Activated CD8-positive, alpha-beta memory T cell treated with anti-CD3 and anti-CD28 coated beads, Interleukin-2, amount 10 ng/mL, durations not matched to agents 7 days and 5 days (primary cell): ENCODE data around the gene COMMD9. TPM values are rescaled to one million over a fixed set of nuclear protein-coding genes. Genes with fewer than 3 reads are reported as not detected.

Experiments
- ATAC-seq: fragments of 150-1000 bp; cut with Tn5 transposase; one replicate; pipeline ENCODE4 v1.10.0; 2021; ENCODE audit warnings: moderate library complexity
- CTCF ChIA-PET: fragments of 350-600 bp; sonication (Branson Sonifier 250); formaldehyde crosslinking; loops from one replicate; lab custom pipeline; 2021; ENCODE audit warnings: antibody characterized with exemption; lab: Charles Lee
- DNase-seq: peaks from one replicate; pipeline ENCODE4 v3.0.0-alpha.2; 2020
- H3K27ac Mint-ChIP-seq: one replicate; pipeline ENCODE4 v1.8.0; 2021; ENCODE audit warnings: mild to moderate bottlenecking, mixed read lengths
- H3K27me3 Mint-ChIP-seq: one replicate; pipeline ENCODE4 v1.8.0; 2021; ENCODE audit warnings: mixed read lengths
- H3K36me3 Mint-ChIP-seq: one replicate; pipeline ENCODE4 v1.8.0; 2021; ENCODE audit warnings: mild to moderate bottlenecking, mixed read lengths
- H3K4me1 Mint-ChIP-seq: one replicate; pipeline ENCODE4 v1.8.0; 2021; ENCODE audit warnings: mixed read lengths
- H3K4me3 Mint-ChIP-seq: one replicate; pipeline ENCODE4 v1.8.0; 2021; ENCODE audit warnings: mild to moderate bottlenecking, moderate library complexity, mixed read lengths
- H3K9me3 Mint-ChIP-seq: one replicate; pipeline ENCODE4 v1.8.0; 2022; ENCODE audit warnings: low read depth, mixed read lengths
- total RNA-seq, 2 experiments: library from RNA; stranded (reverse); gene quantifications; one replicate each; pipeline ENCODE4 v1.2.3, GENCODE V29; 2021

The COMMD9 gene
- total RNA-seq, 2 experiments from 2014 or later, result 33.2 to 40.0 TPM

GRCh38 chr11:36282926-36283325 lies 6.3 kb downstream of the COMMD9 start:
- CTCF ChIA-PET, result no interaction called here
- Mint-ChIP-seq H3K27me3 (no peaks in the 10 kb centered on the region), H3K9me3 (no peaks in the 10 kb centered on the region), H3K4me1 (peaks cover 8% of the 10 kb centered on the region), H3K36me3 (no peaks in the 10 kb centered on the region), H3K4me3 (no peak overlapping the region), H3K27ac (no peak overlapping the region)
- ATAC-seq (no peak), DNase-seq (no peak)

GRCh38 chr11:36281850-36282249 lies 7.4 kb downstream of the COMMD9 start:
- no peak for ATAC-seq

GRCh38 chr11:36280531-36280930 lies 8.7 kb downstream of the COMMD9 start:
- DNase-seq (no peak), ATAC-seq (no peak)
- CTCF ChIA-PET, result interaction anchor here (1.5 to 3.3 kb wide), 3 partner anchors 11 to 199 kb away, joined by 4 to 12 read pairs (median 6); no protein-coding TSS in a partner anchor
- no peaks in the 10 kb centered on the region for H3K27me3 Mint-ChIP-seq
- H3K4me3 Mint-ChIP-seq, result no peak overlapping the region
- no peak overlapping the region for H3K27ac Mint-ChIP-seq
- no peaks in the 10 kb centered on the region for H3K9me3 Mint-ChIP-seq
- no peaks in the 10 kb centered on the region for H3K36me3 Mint-ChIP-seq
- peaks cover 4% of the 10 kb centered on the region for H3K4me1 Mint-ChIP-seq

More at GRCh38 chr11:36281850-36282249, 7.4 kb downstream of the COMMD9 start:
- H3K27me3 Mint-ChIP-seq, result no peaks in the 10 kb centered on the region
- no peak overlapping the region for H3K27ac Mint-ChIP-seq
- no peak overlapping the region for H3K4me3 Mint-ChIP-seq
- no peaks in the 10 kb centered on the region for H3K9me3 Mint-ChIP-seq
- H3K36me3 Mint-ChIP-seq, result no peaks in the 10 kb centered on the region
- H3K4me1 Mint-ChIP-seq, result peaks cover 4% of the 10 kb centered on the region
- CTCF ChIA-PET, result interaction anchor here (1.1 to 3.3 kb wide), 2 partner anchors 10 to 16 kb away, joined by 4 to 12 read pairs; no protein-coding TSS in a partner anchor
- no peak for DNase-seq

- no peaks in the 10 kb centered on the region for H3K9me3 Mint-ChIP-seq
- H3K36me3 Mint-ChIP-seq, result peaks cover 1% of the 10 kb centered on the region
- no peak for ATAC-seq
- no peak for DNase-seq
- H3K27me3 Mint-ChIP-seq, result no peaks in the 10 kb centered on the region
- no peaks in the 10 kb centered on the region for H3K4me1 Mint-ChIP-seq
- H3K4me3 Mint-ChIP-seq, result no peak overlapping the region
- CTCF ChIA-PET, result interaction anchor here (1.1 to 3.3 kb wide), 4 partner anchors 13 to 214 kb away, joined by 3 to 12 read pairs (median 4); no protein-coding TSS in a partner anchor
- no peak overlapping the region for H3K27ac Mint-ChIP-seq
Observed at GRCh38 chr11:36278531-36279282, 10.5 kb downstream of the COMMD9 start.

GRCh38 chr11:36274414-36274813 lies 14.8 kb downstream of the COMMD9 start:
- no peak for DNase-seq
- H3K9me3 Mint-ChIP-seq, result no peaks in the 10 kb centered on the region
- H3K36me3 Mint-ChIP-seq, result peaks cover 9% of the 10 kb centered on the region
- H3K4me1 Mint-ChIP-seq, result peaks cover 4% of the 10 kb centered on the region
- no peak for ATAC-seq
- no peaks in the 10 kb centered on the region for H3K27me3 Mint-ChIP-seq
- H3K27ac Mint-ChIP-seq, result no peak overlapping the region
- no peak overlapping the region for H3K4me3 Mint-ChIP-seq
- CTCF ChIA-PET, result interaction anchor here (1.8 kb wide), 1 partner anchor 8 kb away, joined by 7 read pairs; no protein-coding TSS in a partner anchor

- ATAC-seq (no peak), DNase-seq (no peak)
- peaks cover 9% of the 10 kb centered on the region for H3K36me3 Mint-ChIP-seq
- H3K9me3 Mint-ChIP-seq, result no peaks in the 10 kb centered on the region
- CTCF ChIA-PET, result interaction anchor here (0.9 kb wide), 1 partner anchor 220 kb away, joined by 3 read pairs; no protein-coding TSS in a partner anchor
- H3K4me3 Mint-ChIP-seq, result no peak overlapping the region
- peaks cover 4% of the 10 kb centered on the region for H3K4me1 Mint-ChIP-seq
- no peaks in the 10 kb centered on the region for H3K27me3 Mint-ChIP-seq
- no peak overlapping the region for H3K27ac Mint-ChIP-seq
Observed at GRCh38 chr11:36273110-36273509, 16.1 kb downstream of the COMMD9 start.

- CTCF ChIA-PET, result no interaction called here
- ATAC-seq (no peak), DNase-seq (no peak)
- Mint-ChIP-seq H3K36me3 (peaks cover 9% of the 10 kb centered on the region), H3K9me3 (no peaks in the 10 kb centered on the region), H3K27me3 (no peaks in the 10 kb centered on the region), H3K4me3 (no peak overlapping the region), H3K4me1 (peaks cover 4% of the 10 kb centered on the region), H3K27ac (no peak overlapping the region)
Observed at GRCh38 chr11:36271794-36272407, 17.3 kb downstream of the COMMD9 start.

- Mint-ChIP-seq H3K4me3 (no peak overlapping the region), H3K27me3 (no peaks in the 10 kb centered on the region), H3K36me3 (peaks cover 9% of the 10 kb centered on the region), H3K27ac (no peak overlapping the region), H3K4me1 (peaks cover 4% of the 10 kb centered on the region), H3K9me3 (no peaks in the 10 kb centered on the region)
- CTCF ChIA-PET, result no interaction called here
- DNase-seq (no peak), ATAC-seq (no peak)
Observed at GRCh38 chr11:36270701-36271100, 18.5 kb downstream of the COMMD9 start.

GRCh38 chr11:36268337-36268985 lies 20.8 kb downstream of the COMMD9 start:
- peaks cover 5% of the 10 kb centered on the region for H3K27me3 Mint-ChIP-seq
- H3K36me3 Mint-ChIP-seq, result peaks cover 6% of the 10 kb centered on the region
- no peaks in the 10 kb centered on the region for H3K9me3 Mint-ChIP-seq
- ATAC-seq (no peak), DNase-seq (no peak)
- peaks cover 4% of the 10 kb centered on the region for H3K4me1 Mint-ChIP-seq
- CTCF ChIA-PET, result interaction anchor here (1.8 to 3.2 kb wide), 3 partner anchors 24 to 653 kb away, joined by 4 to 19 read pairs (median 10); partner anchors contain the start of gene FJX1
- no peak overlapping the region for H3K27ac Mint-ChIP-seq
- H3K4me3 Mint-ChIP-seq, result no peak overlapping the region

GRCh38 chr11:36266767-36267166 lies 22.5 kb downstream of the COMMD9 start:
- Mint-ChIP-seq H3K27ac (no peak overlapping the region), H3K4me3 (no peak overlapping the region), H3K4me1 (peaks cover under 1% of the 10 kb centered on the region), H3K9me3 (no peaks in the 10 kb centered on the region), H3K27me3 (peaks cover 7% of the 10 kb centered on the region), H3K36me3 (no peaks in the 10 kb centered on the region)
- CTCF ChIA-PET, result interaction anchor here (0.8 to 3.7 kb wide), 9 partner anchors 8 to 651 kb away, joined by 4 to 19 read pairs (median 10); partner anchors contain the start of gene FJX1
- no peak for DNase-seq
- no peak for ATAC-seq

GRCh38 chr11:36265793-36266628 lies 23.2 kb downstream of the COMMD9 start:
- Mint-ChIP-seq H3K4me1 (no peaks in the 10 kb centered on the region), H3K4me3 (no peak overlapping the region), H3K27me3 (peaks cover 12% of the 10 kb centered on the region), H3K27ac (no peak overlapping the region), H3K9me3 (no peaks in the 10 kb centered on the region), H3K36me3 (no peaks in the 10 kb centered on the region)
- DNase-seq (peak; percentile 56), ATAC-seq (peak; percentile 74)
- CTCF ChIA-PET, result interaction anchor here (0.6 to 3.7 kb wide), 13 partner anchors 9 to 650 kb away, joined by 3 to 19 read pairs (median 8); partner anchors contain the start of gene FJX1

GRCh38 chr11:36264973-36265344 lies 24.3 kb downstream of the COMMD9 start:
- no peak for ATAC-seq
- Mint-ChIP-seq H3K9me3 (no peaks in the 10 kb centered on the region), H3K4me3 (no peak overlapping the region), H3K27ac (no peak overlapping the region), H3K4me1 (no peaks in the 10 kb centered on the region), H3K27me3 (peaks cover 13% of the 10 kb centered on the region), H3K36me3 (no peaks in the 10 kb centered on the region)
- CTCF ChIA-PET, result interaction anchor here (1.3 to 3.7 kb wide), 7 partner anchors 8 to 649 kb away, joined by 3 to 19 read pairs (median 8); no protein-coding TSS in a partner anchor
- no peak for DNase-seq
